Measurements from ENCODE around the gene RAD54L.

The RAD54L gene

GRCh38 chr1:46285730-46286477 lies 38.3 kb downstream of the RAD54L start:
- H3K4me3 ChIP-seq (ENCODE audit: low read depth, low read length), result no peak overlapping the region
- H3K36me3 ChIP-seq (ENCODE audit: insufficient read depth, low read length), result peaks cover 18% of the 10 kb centered on the region
- H3K79me2 ChIP-seq (ENCODE audit: control insufficient read depth, insufficient read depth, low read length, unreplicated experiment), result no peaks in the 10 kb centered on the region
- no peaks in the 10 kb centered on the region for H3K27me3 ChIP-seq (ENCODE audit: insufficient read depth, low read length)
- peaks cover 27% of the 10 kb centered on the region for H3K4me1 ChIP-seq (ENCODE audit: control insufficient read depth, insufficient read depth, low read length, unreplicated experiment)
- no peak overlapping the region for H2AFZ ChIP-seq (ENCODE audit: low read length, unreplicated experiment)
- no peak overlapping the region for H3K27ac ChIP-seq (ENCODE audit: low read depth, low read length)

- Histone ChIP-seq H3K36me3 (ENCODE audit: insufficient read depth, low read length) (peaks cover 16% of the 10 kb centered on the region), H3K4me3 (ENCODE audit: low read depth, low read length) (no peak overlapping the region), H3K4me1 (ENCODE audit: control insufficient read depth, insufficient read depth, low read length, unreplicated experiment) (peaks cover 27% of the 10 kb centered on the region), H3K27me3 (ENCODE audit: insufficient read depth, low read length) (no peaks in the 10 kb centered on the region), H3K79me2 (ENCODE audit: control insufficient read depth, insufficient read depth, low read length, unreplicated experiment) (no peaks in the 10 kb centered on the region), H2AFZ (ENCODE audit: low read length, unreplicated experiment) (no peak overlapping the region), H3K27ac (ENCODE audit: low read depth, low read length) (peak overlapping the region; percentile 64)
Observed at GRCh38 chr1:46288485-46289133, 41.0 kb downstream of the RAD54L start.

GRCh38 chr1:46289134-46289494 lies 41.6 kb downstream of the RAD54L start:
- Histone ChIP-seq H3K27ac (ENCODE audit: low read depth, low read length) (peak overlapping the region; percentile 64), H3K36me3 (ENCODE audit: insufficient read depth, low read length) (peaks cover 16% of the 10 kb centered on the region)

GRCh38 chr1:46289976-46290375 lies 42.4 kb downstream of the RAD54L start:
- Histone ChIP-seq H3K79me2 (ENCODE audit: control insufficient read depth, insufficient read depth, low read length, unreplicated experiment) (no peaks in the 10 kb centered on the region), H3K4me3 (ENCODE audit: low read depth, low read length) (no peak overlapping the region), H3K36me3 (ENCODE audit: insufficient read depth, low read length) (peaks cover 14% of the 10 kb centered on the region), H2AFZ (ENCODE audit: low read length, unreplicated experiment) (no peak overlapping the region), H3K27ac (ENCODE audit: low read depth, low read length) (peak overlapping the region; percentile 64), H3K4me1 (ENCODE audit: control insufficient read depth, insufficient read depth, low read length, unreplicated experiment) (peaks cover 22% of the 10 kb centered on the region), H3K27me3 (ENCODE audit: insufficient read depth, low read length) (no peaks in the 10 kb centered on the region)

More at GRCh38 chr1:46289134-46289494, 41.6 kb downstream of the RAD54L start:
- H3K4me3 ChIP-seq (ENCODE audit: low read depth, low read length), result no peak overlapping the region
- H2AFZ ChIP-seq (ENCODE audit: low read length, unreplicated experiment), result no peak overlapping the region
- no peaks in the 10 kb centered on the region for H3K79me2 ChIP-seq (ENCODE audit: control insufficient read depth, insufficient read depth, low read length, unreplicated experiment)
- peaks cover 27% of the 10 kb centered on the region for H3K4me1 ChIP-seq (ENCODE audit: control insufficient read depth, insufficient read depth, low read length, unreplicated experiment)
- H3K27me3 ChIP-seq (ENCODE audit: insufficient read depth, low read length), result no peaks in the 10 kb centered on the region

- Histone ChIP-seq H3K79me2 (ENCODE audit: control insufficient read depth, insufficient read depth, low read length, unreplicated experiment) (peaks cover 38% of the 10 kb centered on the region), H3K27ac (ENCODE audit: low read depth, low read length) (no peak overlapping the region), H3K4me1 (ENCODE audit: control insufficient read depth, insufficient read depth, low read length, unreplicated experiment) (peaks cover 10% of the 10 kb centered on the region), H3K36me3 (ENCODE audit: insufficient read depth, low read length) (peaks cover 29% of the 10 kb centered on the region), H2AFZ (ENCODE audit: low read length, unreplicated experiment) (no peak overlapping the region), H3K4me3 (ENCODE audit: low read depth, low read length) (no peak overlapping the region), H3K27me3 (ENCODE audit: insufficient read depth, low read length) (no peaks in the 10 kb centered on the region)
Observed at GRCh38 chr1:46295306-46295705, 47.7 kb downstream of the RAD54L start.

GRCh38 chr1:46298387-46298786 lies 50.8 kb downstream of the RAD54L start:
- H3K4me1 ChIP-seq (ENCODE audit: control insufficient read depth, insufficient read depth, low read length, unreplicated experiment), result peaks cover 16% of the 10 kb centered on the region
- H3K4me3 ChIP-seq (ENCODE audit: low read depth, low read length), result no peak overlapping the region
- H3K79me2 ChIP-seq (ENCODE audit: control insufficient read depth, insufficient read depth, low read length, unreplicated experiment), result peaks cover 65% of the 10 kb centered on the region
- H3K36me3 ChIP-seq (ENCODE audit: insufficient read depth, low read length), result peaks cover 26% of the 10 kb centered on the region
- no peak overlapping the region for H2AFZ ChIP-seq (ENCODE audit: low read length, unreplicated experiment)
- H3K27ac ChIP-seq (ENCODE audit: low read depth, low read length), result no peak overlapping the region
- H3K27me3 ChIP-seq (ENCODE audit: insufficient read depth, low read length), result no peaks in the 10 kb centered on the region

GRCh38 chr1:46300673-46301405 lies 53.3 kb downstream of the RAD54L start:
- peaks cover 20% of the 10 kb centered on the region for H3K36me3 ChIP-seq (ENCODE audit: insufficient read depth, low read length)

GRCh38 chr1:46301406-46301807 lies 53.8 kb downstream of the RAD54L start:
- Histone ChIP-seq H3K27ac (ENCODE audit: low read depth, low read length) (peak overlapping the region; percentile 86), H3K79me2 (ENCODE audit: control insufficient read depth, insufficient read depth, low read length, unreplicated experiment) (peaks cover 88% of the 10 kb centered on the region), H3K4me3 (ENCODE audit: low read depth, low read length) (peak overlapping the region; percentile 89), H3K36me3 (ENCODE audit: insufficient read depth, low read length) (peaks cover 17% of the 10 kb centered on the region), H3K27me3 (ENCODE audit: insufficient read depth, low read length) (no peaks in the 10 kb centered on the region), H3K4me1 (ENCODE audit: control insufficient read depth, insufficient read depth, low read length, unreplicated experiment) (peaks cover 21% of the 10 kb centered on the region), H2AFZ (ENCODE audit: low read length, unreplicated experiment) (peak overlapping the region; percentile 50)

More at GRCh38 chr1:46300673-46301405, 53.3 kb downstream of the RAD54L start:
- Histone ChIP-seq H3K4me1 (ENCODE audit: control insufficient read depth, insufficient read depth, low read length, unreplicated experiment) (peaks cover 17% of the 10 kb centered on the region), H3K4me3 (ENCODE audit: low read depth, low read length) (peak overlapping the region; percentile 89), H2AFZ (ENCODE audit: low read length, unreplicated experiment) (no peak overlapping the region), H3K79me2 (ENCODE audit: control insufficient read depth, insufficient read depth, low read length, unreplicated experiment) (peaks cover 83% of the 10 kb centered on the region), H3K27ac (ENCODE audit: low read depth, low read length) (peak overlapping the region; percentile 86), H3K27me3 (ENCODE audit: insufficient read depth, low read length) (no peaks in the 10 kb centered on the region)

GRCh38 chr1:46301808-46302640 lies 54.5 kb downstream of the RAD54L start:
- H3K4me3 ChIP-seq (ENCODE audit: low read depth, low read length), result peak overlapping the region; percentile 89

GRCh38 chr1:46302641-46303037 lies 55.1 kb downstream of the RAD54L start:
- Histone ChIP-seq H3K27ac (ENCODE audit: low read depth, low read length) (peak overlapping the region; percentile 86), H3K4me3 (ENCODE audit: low read depth, low read length) (peak overlapping the region; percentile 89), H3K79me2 (ENCODE audit: control insufficient read depth, insufficient read depth, low read length, unreplicated experiment) (peaks cover 93% of the 10 kb centered on the region), H3K4me1 (ENCODE audit: control insufficient read depth, insufficient read depth, low read length, unreplicated experiment) (peaks cover 25% of the 10 kb centered on the region), H3K27me3 (ENCODE audit: insufficient read depth, low read length) (no peaks in the 10 kb centered on the region), H2AFZ (ENCODE audit: low read length, unreplicated experiment) (peak overlapping the region; percentile 75), H3K36me3 (ENCODE audit: insufficient read depth, low read length) (peaks cover 4% of the 10 kb centered on the region; the same call in 1 of the 2 replicates)

More at GRCh38 chr1:46301808-46302640, 54.5 kb downstream of the RAD54L start:
- peaks cover 21% of the 10 kb centered on the region for H3K4me1 ChIP-seq (ENCODE audit: control insufficient read depth, insufficient read depth, low read length, unreplicated experiment)
- H3K27me3 ChIP-seq (ENCODE audit: insufficient read depth, low read length), result no peaks in the 10 kb centered on the region
- peaks cover 11% of the 10 kb centered on the region for H3K36me3 ChIP-seq (ENCODE audit: insufficient read depth, low read length)
- peak overlapping the region; percentile 86 for H3K27ac ChIP-seq (ENCODE audit: low read depth, low read length)
- H2AFZ ChIP-seq (ENCODE audit: low read length, unreplicated experiment), result peak overlapping the region; percentile 75
- peaks cover 93% of the 10 kb centered on the region for H3K79me2 ChIP-seq (ENCODE audit: control insufficient read depth, insufficient read depth, low read length, unreplicated experiment)
